HG03097 (cell line): ENCODE data around the gene NMU.
"Not testable (repeated sequence)": the region's sequence is repeated elsewhere in the genome, so short reads cannot be mapped to it uniquely, and the experiment has no call there.

Source experiments
- ATAC-seq: cut with Tn5 transposase; IDR thresholded peaks from one replicate; pipeline ENCODE4 v1.9.1; 2021; ENCODE audit not compliant: unreplicated experiment, low FRiP score

NMU gene

GRCh38 chr4:55635741-55636655, at the start of gene NMU:
Gene NMU (minus strand): TSS chr4:55636298. CDS start chr4:55636192, 106 bp downstream.
- no peak for ATAC-seq

- no peak for ATAC-seq
Observed at GRCh38 chr4:55684276-55684675, 48.2 kb upstream of the NMU start.

- not testable (repeated sequence) for ATAC-seq
Observed at GRCh38 chr4:55682797-55683196, 46.7 kb upstream of the NMU start.

- ATAC-seq = no peak
Observed at GRCh38 chr4:55682295-55682694, 46.2 kb upstream of the NMU start.

GRCh38 chr4:55681430-55681829, 45.3 kb upstream of the NMU start:
- ATAC-seq = no peak

- no peak for ATAC-seq
Observed at GRCh38 chr4:55675196-55675793, 39.2 kb upstream of the NMU start.

- no peak for ATAC-seq
Observed at GRCh38 chr4:55673424-55673823, 37.3 kb upstream of the NMU start.

GRCh38 chr4:55671667-55672066, 35.6 kb upstream of the NMU start:
- no peak for ATAC-seq

GRCh38 chr4:55670695-55671094, 34.6 kb upstream of the NMU start:
- no peak for ATAC-seq

- no peak for ATAC-seq
Observed at GRCh38 chr4:55668449-55668848, 32.4 kb upstream of the NMU start.

GRCh38 chr4:55666535-55666934, 30.4 kb upstream of the NMU start:
- no peak for ATAC-seq

GRCh38 chr4:55663145-55663544, 27.0 kb upstream of the NMU start:
- no peak for ATAC-seq

GRCh38 chr4:55661398-55662056, 25.4 kb upstream of the NMU start:
- no peak for ATAC-seq

GRCh38 chr4:55658657-55659056, 22.6 kb upstream of the NMU start:
- no peak for ATAC-seq

- ATAC-seq = no peak
Observed at GRCh38 chr4:55654131-55654530, 18.0 kb upstream of the NMU start.

GRCh38 chr4:55650483-55650882, 14.4 kb upstream of the NMU start:
- no peak for ATAC-seq

- no peak for ATAC-seq
Observed at GRCh38 chr4:55637272-55637820, 1.2 kb upstream of the NMU start.

- ATAC-seq = no peak
Observed at GRCh38 chr4:55636656-55636999, 530 bp upstream of the NMU start.

GRCh38 chr4:55635282-55635681, 816 bp downstream of the NMU start:
- ATAC-seq = no peak

GRCh38 chr4:55634417-55635128, 1.5 kb downstream of the NMU start:
- no peak for ATAC-seq

- ATAC-seq = no peak
Observed at GRCh38 chr4:55633903-55634302, 2.2 kb downstream of the NMU start.
